HS-5 (cell line): Measurements from ENCODE around the gene SNX9.
"Not testable (repeated sequence)": the region's sequence is repeated elsewhere in the genome, so short reads cannot be mapped to it uniquely, and the experiment has no call there.

Experiments used
- DNase-seq: peaks from one replicate; pipeline ENCODE4 v3.0.0-alpha.2; 2012; ENCODE audit warnings: low read depth

Gene SNX9

DNA sequence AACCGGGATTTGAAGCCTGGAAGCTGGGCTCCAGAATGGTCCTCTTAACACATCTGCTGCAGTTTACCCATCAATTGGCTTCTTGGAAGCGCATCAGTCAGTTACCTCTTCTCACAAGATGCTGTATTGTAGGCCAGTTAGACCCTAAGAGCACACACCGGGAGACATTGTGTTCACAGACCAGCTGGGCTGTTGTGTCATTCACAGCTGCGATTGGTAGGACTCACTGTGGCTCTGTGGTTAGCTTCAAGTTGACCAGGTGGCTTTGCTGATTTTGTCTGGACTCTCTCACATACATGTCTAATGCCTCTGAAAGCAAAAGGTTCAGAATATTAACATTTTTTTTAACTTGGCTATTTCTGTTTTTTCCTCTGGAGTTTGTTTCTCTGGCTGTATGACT lies 64.8 kb downstream of the SNX9 start:
- no peak for DNase-seq

DNA sequence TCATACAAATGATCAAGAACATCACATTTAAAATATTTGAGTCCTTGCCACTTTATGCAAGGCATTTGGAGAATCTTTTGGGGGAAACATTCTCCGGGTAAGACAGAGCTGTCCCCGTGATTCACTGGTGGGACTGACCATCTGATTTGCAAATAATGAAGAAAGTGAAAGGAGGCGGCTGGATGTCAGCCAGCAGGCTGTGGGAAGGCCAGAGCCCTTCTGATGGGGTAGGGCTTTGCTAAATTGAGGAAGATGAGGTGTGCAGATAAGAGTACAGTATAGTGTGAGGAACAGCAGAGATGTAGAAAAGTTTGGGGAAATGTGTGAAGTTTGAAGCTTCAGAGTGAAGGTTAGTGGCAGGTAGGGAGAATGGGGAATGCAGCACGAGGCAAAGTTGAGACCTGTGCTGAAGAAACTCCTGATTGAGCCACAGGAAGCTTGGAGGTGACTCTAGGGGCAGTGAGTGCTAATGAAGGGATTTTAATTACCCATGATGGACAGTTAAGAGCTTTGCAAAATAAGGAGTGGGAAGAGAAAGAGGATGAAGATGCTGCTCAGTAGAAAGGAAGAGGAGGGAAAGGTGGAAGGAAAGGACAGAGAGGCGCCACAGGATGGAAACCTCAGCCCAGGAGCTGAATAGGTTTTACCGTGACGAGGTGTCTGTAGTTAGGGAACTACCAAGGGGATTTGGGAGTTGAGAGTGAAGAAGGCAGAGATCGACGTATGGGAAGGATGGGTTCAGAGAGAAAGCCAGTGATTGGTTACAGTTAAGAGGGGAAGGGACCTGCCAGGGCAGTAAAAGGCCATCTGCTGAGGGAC lies 68.7 kb downstream of the SNX9 start:
- DNase-seq: no peak

DNA sequence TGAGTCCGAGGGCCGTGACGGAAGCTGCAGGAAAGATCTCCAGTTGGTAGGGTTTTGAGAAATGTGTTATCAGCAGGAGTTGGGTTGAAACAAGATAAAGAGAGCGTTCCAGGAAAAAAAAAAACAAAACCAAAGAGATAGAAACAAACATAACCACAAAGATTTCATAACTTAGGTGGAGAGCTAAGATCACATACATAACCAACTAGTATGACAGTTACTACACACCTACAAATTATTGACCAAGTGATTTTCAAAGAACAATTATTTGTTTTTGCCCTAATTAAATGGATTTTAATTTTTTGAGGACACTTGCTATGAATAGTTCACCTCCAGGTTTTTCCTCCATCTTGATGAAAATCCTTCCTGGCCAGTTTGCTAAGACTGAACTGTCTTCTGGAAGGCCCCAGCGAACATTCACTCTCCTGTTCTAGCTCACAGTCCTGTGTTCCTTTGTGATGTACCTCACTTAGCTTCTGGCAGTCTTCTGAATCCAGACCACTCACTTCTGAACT lies 69.4 kb downstream of the SNX9 start:
- no peak for DNase-seq

DNA sequence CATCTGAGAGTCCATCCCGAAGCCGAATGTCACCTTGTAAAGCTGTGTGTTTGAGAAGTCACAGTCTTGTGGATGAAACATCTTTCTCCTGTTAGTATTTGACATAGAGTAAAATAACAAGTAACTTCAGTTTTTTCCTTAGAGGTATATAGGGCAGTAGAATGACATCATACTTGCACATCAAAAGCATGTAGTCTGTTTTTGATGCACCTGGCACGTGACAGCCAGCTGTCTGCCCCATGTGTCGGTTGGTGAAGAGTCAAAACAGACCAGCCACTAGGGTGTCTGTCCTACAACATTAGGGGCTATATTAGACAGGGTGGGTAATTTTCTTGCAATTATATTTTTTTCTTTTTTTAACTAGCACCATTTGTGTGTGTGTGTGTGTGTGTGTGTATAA lies 70.2 kb downstream of the SNX9 start:
- DNase-seq: no peak

DNA sequence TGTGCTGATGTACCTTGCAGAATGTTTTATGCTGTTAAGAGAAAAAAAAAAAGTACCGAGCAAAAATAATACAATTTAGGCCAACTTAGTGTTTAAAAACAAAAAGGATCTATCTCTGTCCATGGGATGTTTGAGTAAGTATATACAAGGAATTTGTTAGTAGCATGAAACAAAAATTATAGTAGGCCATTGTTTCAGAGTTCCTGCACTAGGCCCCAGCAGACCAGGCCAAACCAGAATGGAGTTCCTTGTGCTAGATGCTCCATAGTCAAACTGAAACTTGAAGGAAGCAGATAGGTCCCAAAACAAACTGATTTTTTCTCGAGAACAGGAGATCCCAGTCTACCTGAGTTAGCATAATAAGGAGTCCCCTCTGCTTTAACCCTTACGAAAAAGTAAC lies 72.5 kb downstream of the SNX9 start:
- DNase-seq: no peak

DNA sequence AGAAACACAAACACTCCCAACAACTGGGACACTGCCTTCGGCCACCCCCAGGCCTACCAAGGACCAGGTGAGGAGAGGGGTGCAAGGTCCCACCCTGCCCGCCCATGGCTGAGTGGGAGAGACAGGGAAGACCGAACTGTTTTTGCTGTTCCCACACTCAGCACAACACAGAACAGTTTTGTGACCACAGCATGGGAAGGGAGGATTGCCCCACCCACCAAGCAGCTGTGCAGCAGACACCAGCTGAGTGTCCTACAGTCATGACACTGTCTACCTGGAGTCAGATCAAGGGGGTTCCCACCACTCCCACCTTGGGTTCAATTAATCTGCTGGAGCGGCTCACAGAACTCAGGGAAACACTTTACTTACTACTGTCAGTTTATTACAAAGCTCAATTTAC lies 73.9 kb downstream of the SNX9 start:
- DNase-seq: no peak

DNA sequence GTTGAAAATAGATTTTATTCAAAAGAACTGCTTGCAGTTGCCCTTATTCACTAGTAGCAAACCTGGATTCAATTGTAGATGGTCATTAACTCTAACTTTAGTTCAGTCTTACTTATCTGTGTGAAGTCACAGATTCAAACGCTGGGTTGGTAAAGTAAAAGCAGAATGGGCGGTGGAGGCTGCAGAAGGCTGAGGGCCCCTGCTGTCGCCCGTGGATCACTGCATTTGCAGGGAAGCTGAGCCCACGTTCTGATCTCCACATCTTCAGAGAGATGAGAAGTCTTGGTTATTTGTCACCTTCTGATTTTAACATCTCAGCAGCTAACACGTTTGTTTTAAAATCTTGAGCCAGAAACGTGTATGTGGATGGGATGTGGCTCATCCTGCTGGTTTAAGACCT lies 75.1 kb downstream of the SNX9 start:
- DNase-seq: no peak

DNA sequence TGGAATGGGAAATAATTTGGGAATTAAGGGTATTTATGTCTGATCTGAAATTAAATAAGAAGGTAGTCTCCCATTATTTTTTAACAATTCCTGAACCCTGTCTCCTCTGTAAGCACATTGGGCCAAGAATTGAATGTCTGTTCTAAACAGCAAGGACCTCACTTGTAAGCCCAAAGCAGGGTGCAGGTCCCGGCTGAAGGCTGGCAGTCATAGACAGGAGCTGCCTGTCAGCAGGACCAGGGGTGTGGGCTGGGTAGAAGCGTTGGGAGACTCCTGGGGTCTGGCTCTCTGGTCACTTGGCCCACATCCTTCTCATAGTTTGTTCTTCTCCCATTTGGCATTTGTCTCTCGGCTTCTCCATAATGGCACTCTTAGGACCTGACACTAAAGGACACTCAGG lies 75.6 kb downstream of the SNX9 start:
- DNase-seq: no peak

DNA sequence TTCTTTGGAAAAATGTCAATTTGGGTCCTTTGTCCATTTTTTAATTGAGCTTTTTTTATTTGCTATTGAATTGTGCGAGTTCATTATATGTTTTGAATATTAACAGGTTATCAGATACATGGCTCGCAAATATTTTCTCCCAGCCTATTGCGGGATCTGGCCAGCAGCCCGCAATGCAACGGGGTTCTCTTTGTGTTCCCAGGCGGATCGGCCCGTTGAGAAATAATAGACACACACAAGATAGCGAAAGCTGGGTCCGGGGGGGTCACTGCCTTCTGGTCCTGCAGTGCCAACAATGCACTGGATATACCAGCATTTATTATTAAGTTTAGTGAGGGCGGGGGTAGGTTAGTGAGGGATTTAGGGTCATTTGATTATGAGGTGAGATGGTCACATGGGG lies 77.2 kb downstream of the SNX9 start:
- not testable (repeated sequence) for DNase-seq

DNA sequence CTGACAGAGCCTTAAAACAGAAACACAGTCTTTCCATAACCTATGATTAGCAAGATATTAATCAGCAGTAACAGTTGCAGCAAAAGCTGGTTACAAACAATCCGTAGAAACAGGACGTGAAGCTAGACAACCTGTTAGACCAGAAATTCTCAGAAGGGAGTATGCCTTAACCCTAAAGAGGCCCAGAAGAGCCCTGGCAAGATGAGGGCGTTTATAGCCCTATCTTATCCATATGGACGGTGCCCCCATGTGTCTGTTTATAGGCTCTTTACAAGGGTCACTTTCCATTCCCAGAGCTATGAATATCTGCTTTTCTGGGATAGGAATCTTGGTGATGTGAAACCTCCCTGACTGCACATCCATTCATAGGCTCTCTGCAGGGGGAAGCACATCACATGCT lies 77.7 kb downstream of the SNX9 start:
- DNase-seq: not testable (repeated sequence)

DNA sequence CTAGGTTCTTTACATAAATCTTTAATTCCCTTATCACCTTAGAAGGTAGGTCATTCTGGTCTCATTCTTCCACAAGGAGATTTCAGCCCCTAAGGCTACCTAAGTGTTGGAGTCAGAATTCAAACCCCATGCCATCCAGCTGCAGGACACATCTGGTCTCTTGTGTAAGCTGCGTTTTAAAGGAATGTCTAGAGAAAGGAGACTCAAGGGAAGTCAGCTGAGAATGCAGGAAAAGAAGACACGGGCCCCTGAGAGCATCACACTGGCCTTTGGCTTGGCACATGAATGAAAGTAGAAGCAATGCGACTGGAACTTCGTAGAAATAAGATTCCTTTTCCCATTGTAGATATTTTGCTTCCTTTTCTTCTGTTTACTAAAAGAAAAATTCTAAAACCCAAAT lies 82.0 kb downstream of the SNX9 start:
- DNase-seq: no peak

DNA sequence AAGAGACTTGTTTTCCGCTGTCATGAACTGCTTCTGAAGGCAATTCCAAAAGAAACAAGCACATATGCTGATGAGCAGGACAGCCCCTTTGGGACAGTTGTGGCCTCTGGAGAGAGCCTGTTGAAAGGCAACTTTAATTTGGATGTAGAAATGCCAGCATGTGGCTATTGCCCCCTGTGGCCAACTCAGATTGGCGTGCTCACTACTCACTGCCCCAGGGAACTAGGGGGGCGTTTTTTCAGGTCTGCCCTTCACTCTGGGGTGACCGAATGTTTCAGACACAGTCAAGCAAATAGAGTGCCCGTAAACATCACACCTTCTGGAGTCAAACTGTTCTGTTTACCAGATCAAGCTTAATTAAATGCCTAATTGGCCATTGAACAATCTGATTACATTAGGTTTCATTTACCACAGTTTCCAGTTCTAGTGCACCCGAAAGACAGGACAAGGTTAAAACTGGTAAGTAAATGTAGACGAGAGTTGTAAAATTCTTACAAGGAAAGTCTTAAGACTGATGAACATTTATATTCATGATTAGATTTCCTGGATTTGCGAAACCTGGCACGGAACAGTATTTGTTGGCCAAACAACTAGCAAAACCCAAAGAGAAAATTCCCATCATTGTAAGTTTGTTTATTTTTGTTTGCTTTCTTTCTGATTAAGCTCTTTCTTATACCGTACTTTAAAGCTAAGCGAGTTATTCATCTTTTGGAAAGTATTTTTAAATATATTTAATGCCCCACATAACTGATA lies 82.7 kb downstream of the SNX9 start:
- DNase-seq: no peak

DNA sequence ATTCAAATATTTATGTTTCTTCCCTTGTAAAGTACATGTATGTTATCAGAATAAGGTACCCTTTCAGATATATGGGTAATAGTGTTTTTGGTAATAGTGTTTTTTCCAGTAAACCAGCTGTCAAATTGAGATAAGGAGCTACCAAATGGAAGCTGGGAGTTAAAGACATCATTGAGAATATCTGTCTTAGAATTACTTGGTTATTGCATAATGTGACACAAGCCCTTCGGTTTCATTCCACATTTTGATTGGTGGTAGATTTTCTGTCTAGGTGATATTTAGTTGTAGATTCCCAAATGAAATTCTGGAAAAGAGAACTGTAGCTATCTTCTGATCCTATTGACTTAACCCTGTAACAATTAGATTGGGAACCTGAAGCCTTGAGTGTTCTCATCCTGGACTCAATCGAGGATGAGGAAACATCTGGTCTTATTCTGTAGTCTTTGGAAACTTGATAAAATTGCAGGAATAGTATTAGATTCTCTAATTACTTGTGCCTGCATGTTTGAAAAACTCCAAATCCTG lies 83.6 kb downstream of the SNX9 start:
- no peak for DNase-seq

DNA sequence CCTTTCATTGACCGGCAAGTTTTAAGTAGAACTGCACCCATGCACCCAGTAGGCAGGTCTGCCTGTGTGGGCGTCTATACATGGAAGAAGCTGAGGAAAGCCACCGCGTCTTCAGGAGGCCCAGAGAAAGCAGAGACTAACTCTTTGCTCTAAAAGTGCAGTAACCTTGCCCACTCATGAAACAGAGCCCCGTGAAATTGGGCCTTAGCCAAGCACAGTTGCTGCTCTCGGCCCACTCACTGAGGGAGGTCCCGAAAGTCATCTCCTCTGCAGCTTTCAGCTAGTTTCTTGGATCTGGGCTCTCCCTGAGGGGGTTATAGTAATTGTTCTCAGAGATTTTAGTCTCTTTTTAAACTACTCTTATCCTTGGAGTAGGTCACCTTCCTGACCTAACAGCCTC lies 84.6 kb downstream of the SNX9 start:
- no peak for DNase-seq

DNA sequence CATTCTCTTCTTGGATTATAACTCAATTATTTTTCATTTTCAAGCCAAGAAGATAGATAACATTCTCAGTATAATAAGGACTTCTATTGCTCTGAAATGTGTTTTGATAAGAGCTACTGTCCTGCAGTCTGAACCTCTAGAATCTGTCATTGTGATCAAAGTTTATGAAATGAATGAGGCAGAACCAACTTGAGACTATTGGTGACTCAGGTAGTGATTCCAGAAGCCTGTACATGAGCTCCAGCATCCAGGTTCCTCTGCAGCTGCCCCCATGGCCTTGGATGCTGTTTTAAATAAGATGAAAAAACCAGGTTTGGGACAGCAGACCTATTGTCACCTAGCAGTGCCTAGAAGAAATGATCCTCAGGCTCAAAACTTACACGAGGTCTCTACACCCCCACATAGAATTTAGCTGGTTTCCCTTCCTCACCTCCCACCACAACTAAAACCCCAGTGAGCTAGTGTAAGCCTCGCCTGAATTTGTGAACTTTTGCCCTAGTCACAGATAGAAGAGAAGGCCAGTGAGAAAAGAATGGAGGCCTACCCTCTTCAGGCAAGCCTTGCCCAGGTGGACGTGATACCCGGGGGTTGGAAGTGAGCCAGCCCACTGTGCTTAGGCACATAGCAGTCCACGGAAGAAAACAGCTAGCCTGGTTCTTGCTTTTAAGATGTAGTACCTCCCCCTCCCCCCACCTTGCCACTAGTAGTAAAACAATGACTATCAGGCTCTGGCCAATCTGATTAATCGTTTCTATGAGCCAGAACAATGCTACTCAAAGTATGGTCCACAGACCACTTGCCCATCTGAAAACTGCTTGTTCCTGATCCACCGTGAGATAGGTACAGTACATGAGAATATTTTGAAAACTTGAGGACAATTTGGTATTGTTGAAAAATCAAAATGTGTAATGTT lies 85.6 kb downstream of the SNX9 start:
- no peak for DNase-seq

DNA sequence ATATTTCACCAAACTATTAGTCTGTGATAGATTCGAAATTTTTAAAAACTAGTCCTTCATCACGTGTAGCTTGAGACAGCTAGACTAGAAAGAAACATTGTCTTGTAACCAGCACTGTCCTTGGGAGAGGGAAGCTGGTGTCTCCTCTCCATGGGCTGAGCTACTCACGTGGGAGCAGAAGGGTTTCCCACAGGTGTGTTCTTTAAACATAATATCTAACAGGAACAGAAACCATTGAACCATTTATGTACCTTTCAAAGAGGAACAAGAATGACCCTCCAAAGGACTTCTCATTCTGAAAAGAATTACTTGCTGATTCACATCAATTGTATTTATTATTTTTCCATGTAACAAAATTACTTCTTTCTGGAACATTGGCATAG lies 86.2 kb downstream of the SNX9 start:
- DNase-seq: no peak

DNA sequence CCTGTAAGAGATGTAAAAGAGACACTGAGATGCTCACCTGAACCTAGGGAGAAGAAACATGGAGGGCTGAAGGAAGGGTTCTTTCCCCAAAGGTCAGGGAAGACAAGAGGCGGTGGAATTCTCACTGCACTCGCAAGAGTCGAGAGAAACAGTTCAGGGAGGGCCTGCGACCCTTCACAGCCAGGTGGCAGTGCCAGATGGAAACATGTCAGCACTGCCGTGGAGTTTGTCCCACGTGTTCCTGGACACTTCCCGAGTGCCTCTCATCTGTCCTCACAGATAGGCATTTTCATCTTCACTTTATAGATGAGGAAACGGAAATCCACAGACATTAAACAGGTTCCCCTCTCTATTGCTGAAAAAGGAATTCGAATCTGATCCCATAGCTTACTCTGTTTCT lies 88.2 kb downstream of the SNX9 start:
- DNase-seq: no peak

DNA sequence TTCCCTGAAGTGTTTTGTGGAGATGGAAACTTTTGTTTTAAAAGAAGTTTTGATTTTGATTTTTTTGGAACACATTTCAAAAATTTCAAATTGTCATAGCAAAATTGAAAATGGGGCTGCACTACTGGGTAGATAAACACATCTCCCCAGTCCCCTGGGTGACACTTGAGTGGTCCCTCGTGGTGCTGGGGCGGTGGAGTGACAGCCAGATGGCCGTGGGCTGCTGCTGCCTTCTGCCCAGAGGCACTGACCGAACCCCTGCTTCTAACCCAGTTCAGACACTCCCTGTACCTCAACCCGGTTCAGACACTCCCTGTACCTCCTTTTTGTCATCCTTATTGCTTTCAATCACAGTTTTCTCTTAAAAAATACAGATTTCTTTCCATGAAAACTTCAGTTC lies 88.7 kb downstream of the SNX9 start:
- DNase-seq: no peak

DNA sequence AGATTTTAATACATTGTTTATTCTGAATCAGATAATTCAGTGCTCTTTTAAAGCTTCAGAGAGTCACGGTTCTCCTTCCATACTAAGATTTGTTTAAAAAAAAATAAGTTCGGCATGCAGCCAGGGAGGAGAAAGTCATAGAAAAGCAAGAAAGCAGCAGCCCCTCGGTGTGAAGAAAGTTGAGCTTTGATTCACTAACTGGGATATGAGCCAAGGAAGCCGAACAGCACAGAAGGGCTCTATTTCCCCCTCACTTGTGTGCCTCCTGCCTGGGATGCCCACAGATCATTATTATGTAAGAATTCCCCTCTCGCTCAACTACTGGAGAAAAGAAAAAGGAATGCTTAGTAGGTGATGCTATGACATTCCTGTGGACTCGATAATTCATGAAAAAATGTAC lies 89.3 kb downstream of the SNX9 start:
- peak; percentile 82 for DNase-seq

DNA sequence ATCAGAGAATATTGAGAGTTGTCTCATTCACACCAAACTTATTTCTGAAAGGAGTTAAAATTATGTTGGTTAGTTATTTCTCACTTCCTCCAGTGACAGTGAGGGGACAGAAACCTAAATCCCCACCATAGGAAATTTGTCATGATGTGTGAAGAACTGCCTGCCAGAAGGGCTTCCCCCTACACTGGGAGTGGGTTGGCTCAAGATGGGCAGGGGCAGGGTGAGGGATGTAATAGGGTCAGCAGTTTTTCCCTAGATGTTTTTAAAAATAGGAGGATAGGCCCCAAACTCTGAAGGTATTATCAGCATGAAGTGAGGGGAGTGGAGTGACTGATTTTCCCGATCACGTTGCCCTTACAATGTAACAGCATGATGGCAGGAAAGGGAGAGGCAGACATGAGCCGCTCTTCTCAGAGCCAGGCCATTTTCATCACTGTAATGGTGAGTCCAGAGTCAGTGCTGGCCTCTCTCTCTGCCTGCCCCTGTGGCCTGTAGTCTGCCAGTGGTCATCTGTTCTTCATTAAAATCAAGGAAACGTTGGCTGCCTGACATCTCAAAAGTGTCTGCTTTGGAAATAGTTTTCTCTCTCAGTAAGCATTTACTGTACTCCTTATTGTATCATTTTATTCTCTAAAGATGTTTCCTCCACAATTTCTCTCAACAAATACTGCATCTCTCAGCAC lies 98.8 kb downstream of the SNX9 start:
- DNase-seq: peak; percentile 13

DNA sequence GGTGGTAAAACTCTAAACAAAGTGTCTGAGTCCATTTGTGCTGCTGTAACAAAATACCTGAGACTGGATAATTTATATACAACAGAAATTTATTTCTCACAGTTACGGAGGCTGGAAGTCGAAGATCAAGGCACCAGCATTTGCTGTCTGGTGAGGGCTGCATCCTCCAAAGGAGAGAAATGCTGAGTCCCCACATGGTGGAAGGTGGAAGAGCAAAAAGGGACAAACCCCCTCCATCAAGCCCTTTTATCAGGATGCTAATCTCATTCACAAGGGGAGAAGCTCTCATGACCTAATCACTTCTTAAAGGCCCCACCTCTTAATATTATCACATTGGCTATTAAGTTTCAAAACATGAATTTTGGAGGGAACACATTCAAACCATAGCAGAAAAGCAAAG lies 102.7 kb downstream of the SNX9 start:
- no peak for DNase-seq

DNA sequence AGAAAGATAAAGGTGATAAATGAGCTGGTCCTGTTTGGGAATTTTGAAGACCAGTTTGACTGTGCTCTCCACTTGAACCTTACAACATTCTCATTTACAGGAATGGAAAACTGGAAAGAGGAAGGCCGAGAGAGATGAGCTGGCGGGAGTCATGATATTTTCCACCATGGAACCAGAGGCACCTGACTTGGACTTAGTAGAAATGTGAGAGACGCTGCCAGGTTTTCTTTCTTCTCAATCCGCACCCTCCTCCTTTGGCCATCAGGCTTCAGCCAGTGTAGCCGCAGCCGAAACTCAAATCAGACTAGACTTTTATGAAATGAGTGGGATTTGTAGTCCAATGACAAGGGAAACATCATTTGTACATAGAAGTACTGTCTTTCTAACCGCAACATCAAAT lies 104.0 kb downstream of the SNX9 start:
- no peak for DNase-seq
